Ishikawa (cell line): ENCODE measurements around the gene GSTM3.
A peak's percentile ranks its signal among the peaks of the same experiment; 100 is the strongest.

ENCODE experiments used
- CREB1 ChIP-seq: IDR thresholded peaks from 2 replicates; pipeline ENCODE4 v1.6.1; 2012; ENCODE audit warnings: low read depth
- EGR1 ChIP-seq: IDR thresholded peaks from 2 replicates; pipeline ENCODE4 v1.6.1; 2012
- EP300 ChIP-seq: IDR thresholded peaks from 2 replicates; pipeline ENCODE4 v1.6.1; 2012; ENCODE audit warnings: borderline replicate concordance
- MAX ChIP-seq: IDR thresholded peaks from 2 replicates; pipeline ENCODE4 v1.6.1; 2012
- RAD21 ChIP-seq: IDR thresholded peaks from 2 replicates; pipeline ENCODE4 v1.6.1; 2012; ENCODE audit warnings: low read depth

DNA sequence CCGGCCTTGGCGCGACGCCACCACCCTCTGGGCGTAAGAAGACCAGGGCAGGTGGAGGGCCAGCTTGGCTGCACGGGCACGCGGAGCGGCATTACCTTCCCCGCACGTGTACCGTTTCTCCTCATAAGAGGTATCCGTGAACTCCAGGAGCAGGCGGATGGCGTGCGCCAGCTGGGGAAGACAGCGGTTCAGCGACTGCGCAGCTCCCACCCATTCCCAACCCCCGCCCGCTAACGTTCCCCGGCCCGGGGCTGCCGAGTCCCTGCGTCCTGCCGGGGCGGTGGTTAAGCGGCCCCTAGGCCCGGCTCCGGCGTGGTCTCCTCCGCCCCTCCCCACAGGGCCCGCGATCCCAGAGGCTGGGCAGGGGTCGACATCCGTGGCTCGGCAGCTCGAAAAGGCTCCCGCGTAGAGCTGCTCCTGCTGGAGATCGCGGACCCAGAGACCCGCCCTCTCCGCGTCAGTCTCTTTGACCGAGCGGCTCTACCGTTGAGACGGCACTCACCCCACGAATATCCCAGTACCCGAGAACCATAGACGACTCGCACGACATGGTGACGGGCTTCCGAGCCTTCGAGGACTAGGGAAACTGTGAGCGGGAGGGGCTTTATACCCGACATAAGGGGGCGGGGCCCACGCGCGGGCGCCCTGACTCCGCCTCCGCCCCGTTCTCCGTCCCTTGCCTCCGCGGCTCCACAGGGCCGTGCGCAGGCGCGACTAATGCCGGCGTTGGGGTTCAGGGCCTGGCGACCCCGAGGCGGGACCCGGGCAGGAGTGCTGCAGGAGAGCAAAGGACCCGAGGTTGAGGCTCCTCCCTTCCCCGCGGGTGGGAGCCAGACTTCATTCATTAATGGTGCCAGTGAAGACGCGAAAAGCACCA, 862 bp downstream of the GSTM3 start:
- TF ChIP-seq RAD21 (no peak), EP300 (no peak), MAX (peak; percentile 62), CREB1 (no peak), EGR1 (no peak)
